ENCODE results near the gene RUFY1. TPM values are rescaled to one million over a fixed set of nuclear protein-coding genes. Genes with fewer than 3 reads are reported as not detected.

RUFY1 gene
- polyA plus RNA-seq, 1 donor from 2014 or later = 31.3 TPM

- H3K4me2 ChIP-seq (ENCODE audit: low read length) = no peak overlapping the region
- no peak overlapping the region for H3K9ac ChIP-seq (ENCODE audit: low read length)
- no peaks in the 10 kb centered on the region for H3K79me2 ChIP-seq (replicated peaks; ENCODE audit: insufficient read depth, low read length)
- no peak overlapping the region for H3K27ac ChIP-seq (ENCODE audit: low read length)
- no peaks in the 10 kb centered on the region for H4K20me1 ChIP-seq (ENCODE audit: insufficient read depth)
- H3K9me3 ChIP-seq (ENCODE audit: low read length) = no peaks in the 10 kb centered on the region
- no peaks in the 10 kb centered on the region for H3K36me3 ChIP-seq (ENCODE audit: insufficient read depth, low read length)
- H3K4me3 ChIP-seq (ENCODE audit: low read length) = no peak overlapping the region
- H3F3A ChIP-seq (ENCODE audit: insufficient read depth, low read length, poor library complexity, severe bottlenecking) = no peaks in the 10 kb centered on the region
- no peaks in the 10 kb centered on the region for H3K27me3 ChIP-seq (ENCODE audit: insufficient read depth, low read depth, low read length)
- TF ChIP-seq CTCF (IDR thresholded peaks at IDR 0.05; ENCODE audit: poor library complexity, severe bottlenecking) = no peak
- TF ChIP-seq MXI1 (conservative IDR thresholded peaks at IDR 0.05; ENCODE audit: poor library complexity, severe bottlenecking) = no peak
- TF ChIP-seq TAF1 (IDR thresholded peaks at IDR 0.05; ENCODE audit: low read depth) = no peak
- H2AFZ ChIP-seq (ENCODE audit: low read depth, low read length) = no peak overlapping the region
- H3K9me2 ChIP-seq (ENCODE audit: insufficient read depth, low read length) = no peaks in the 10 kb centered on the region
Observed at GRCh38 chr5:179595916-179596315, 45.6 kb downstream of the RUFY1 start.

GRCh38 chr5:179596421-179596820 lies 46.1 kb downstream of the RUFY1 start:
- Histone ChIP-seq H3K36me3 (ENCODE audit: insufficient read depth, low read length) (no peaks in the 10 kb centered on the region), H3K9me2 (ENCODE audit: insufficient read depth, low read length) (no peaks in the 10 kb centered on the region), H3K9ac (ENCODE audit: low read length) (no peak overlapping the region), H2AFZ (ENCODE audit: low read depth, low read length) (no peak overlapping the region), H3K9me3 (ENCODE audit: low read length) (no peaks in the 10 kb centered on the region), H3K27me3 (ENCODE audit: insufficient read depth, low read depth, low read length) (no peaks in the 10 kb centered on the region), H3F3A (ENCODE audit: insufficient read depth, low read length, poor library complexity, severe bottlenecking) (no peaks in the 10 kb centered on the region), H3K4me2 (ENCODE audit: low read length) (no peak overlapping the region), H3K27ac (ENCODE audit: low read length) (no peak overlapping the region), H4K20me1 (ENCODE audit: insufficient read depth) (no peaks in the 10 kb centered on the region), H3K4me3 (ENCODE audit: low read length) (no peak overlapping the region), H3K79me2 (replicated peaks; ENCODE audit: insufficient read depth, low read length) (no peaks in the 10 kb centered on the region)
- TF ChIP-seq RAD21 (conservative IDR thresholded peaks at IDR 0.05) (no peak), EP300 (conservative IDR thresholded peaks at IDR 0.05; ENCODE audit: poor library complexity, severe bottlenecking) (no peak), EZH2 (IDR thresholded peaks at IDR 0.05; ENCODE audit: borderline replicate concordance, insufficient read depth, low read length, poor library complexity, severe bottlenecking) (no peak), TAF1 (IDR thresholded peaks at IDR 0.05; ENCODE audit: low read depth) (no peak), MXI1 (conservative IDR thresholded peaks at IDR 0.05; ENCODE audit: poor library complexity, severe bottlenecking) (no peak)
- TF ChIP-seq, protein P1, sequence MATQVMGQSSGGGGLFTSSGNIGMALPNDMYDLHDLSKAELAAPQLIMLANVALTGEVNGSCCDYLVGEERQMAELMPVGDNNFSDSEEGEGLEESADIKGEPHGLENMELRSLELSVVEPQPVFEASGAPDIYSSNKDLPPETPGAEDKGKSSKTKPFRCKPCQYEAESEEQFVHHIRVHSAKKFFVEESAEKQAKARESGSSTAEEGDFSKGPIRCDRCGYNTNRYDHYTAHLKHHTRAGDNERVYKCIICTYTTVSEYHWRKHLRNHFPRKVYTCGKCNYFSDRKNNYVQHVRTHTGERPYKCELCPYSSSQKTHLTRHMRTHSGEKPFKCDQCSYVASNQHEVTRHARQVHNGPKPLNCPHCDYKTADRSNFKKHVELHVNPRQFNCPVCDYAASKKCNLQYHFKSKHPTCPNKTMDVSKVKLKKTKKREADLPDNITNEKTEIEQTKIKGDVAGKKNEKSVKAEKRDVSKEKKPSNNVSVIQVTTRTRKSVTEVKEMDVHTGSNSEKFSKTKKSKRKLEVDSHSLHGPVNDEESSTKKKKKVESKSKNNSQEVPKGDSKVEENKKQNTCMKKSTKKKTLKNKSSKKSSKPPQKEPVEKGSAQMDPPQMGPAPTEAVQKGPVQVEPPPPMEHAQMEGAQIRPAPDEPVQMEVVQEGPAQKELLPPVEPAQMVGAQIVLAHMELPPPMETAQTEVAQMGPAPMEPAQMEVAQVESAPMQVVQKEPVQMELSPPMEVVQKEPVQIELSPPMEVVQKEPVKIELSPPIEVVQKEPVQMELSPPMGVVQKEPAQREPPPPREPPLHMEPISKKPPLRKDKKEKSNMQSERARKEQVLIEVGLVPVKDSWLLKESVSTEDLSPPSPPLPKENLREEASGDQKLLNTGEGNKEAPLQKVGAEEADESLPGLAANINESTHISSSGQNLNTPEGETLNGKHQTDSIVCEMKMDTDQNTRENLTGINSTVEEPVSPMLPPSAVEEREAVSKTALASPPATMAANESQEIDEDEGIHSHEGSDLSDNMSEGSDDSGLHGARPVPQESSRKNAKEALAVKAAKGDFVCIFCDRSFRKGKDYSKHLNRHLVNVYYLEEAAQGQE (IDR thresholded peaks at IDR 0.05; ENCODE audit: borderline replicate concordance) = no peak

- H2AFZ ChIP-seq (ENCODE audit: low read depth, low read length) = no peak overlapping the region
- no peaks in the 10 kb centered on the region for H4K20me1 ChIP-seq (ENCODE audit: insufficient read depth)
- no peaks in the 10 kb centered on the region for H3K79me2 ChIP-seq (replicated peaks; ENCODE audit: insufficient read depth, low read length)
- H3K9me2 ChIP-seq (ENCODE audit: insufficient read depth, low read length) = no peaks in the 10 kb centered on the region
- H3F3A ChIP-seq (ENCODE audit: insufficient read depth, low read length, poor library complexity, severe bottlenecking) = no peaks in the 10 kb centered on the region
- no peak overlapping the region for H3K4me2 ChIP-seq (ENCODE audit: low read length)
- no peaks in the 10 kb centered on the region for H3K36me3 ChIP-seq (ENCODE audit: insufficient read depth, low read length)
- H3K27me3 ChIP-seq (ENCODE audit: insufficient read depth, low read depth, low read length) = no peaks in the 10 kb centered on the region
- H3K9me3 ChIP-seq (ENCODE audit: low read length) = no peaks in the 10 kb centered on the region
- H3K27ac ChIP-seq (ENCODE audit: low read length) = no peak overlapping the region
- TF ChIP-seq POLR2AphosphoS5 (IDR thresholded peaks at IDR 0.05) (no peak), CTCF (IDR thresholded peaks at IDR 0.05; ENCODE audit: poor library complexity, severe bottlenecking) (no peak), SMC3 (conservative IDR thresholded peaks at IDR 0.05; ENCODE audit: poor library complexity) (no peak), RAD21 (conservative IDR thresholded peaks at IDR 0.05) (no peak), TAF1 (IDR thresholded peaks at IDR 0.05; ENCODE audit: low read depth) (no peak), EP300 (conservative IDR thresholded peaks at IDR 0.05; ENCODE audit: poor library complexity, severe bottlenecking) (no peak), MXI1 (conservative IDR thresholded peaks at IDR 0.05; ENCODE audit: poor library complexity, severe bottlenecking) (no peak), EZH2 (IDR thresholded peaks at IDR 0.05; ENCODE audit: borderline replicate concordance, insufficient read depth, low read length, poor library complexity, severe bottlenecking) (no peak)
- TF ChIP-seq, protein P1 (IDR thresholded peaks at IDR 0.05; ENCODE audit: borderline replicate concordance) = no peak
- H3K4me3 ChIP-seq (ENCODE audit: low read length) = no peak overlapping the region
- no peak overlapping the region for H3K9ac ChIP-seq (ENCODE audit: low read length)
Observed at GRCh38 chr5:179599100-179599499, 48.7 kb downstream of the RUFY1 start.

All from neural cell (in vitro differentiated cells).